HG02763 (cell line): Measurements from ENCODE around the gene PNRC2.
A peak's percentile ranks its signal among the peaks of the same experiment; 100 is the strongest.
"Not testable (repeated sequence)": the region's sequence is repeated elsewhere in the genome, so short reads cannot be mapped to it uniquely, and the experiment has no call there.

Experiments used
- ATAC-seq: cut with Tn5 transposase; IDR thresholded peaks from one replicate; pipeline ENCODE4 v1.9.1; 2021; ENCODE audit warnings: mild to moderate bottlenecking, moderate library complexity; ENCODE audit not compliant: unreplicated experiment

The PNRC2 gene

GRCh38 chr1:23947366-23947765 is 12.3 kb upstream of the PNRC2 start:
- no peak for ATAC-seq

DNA sequence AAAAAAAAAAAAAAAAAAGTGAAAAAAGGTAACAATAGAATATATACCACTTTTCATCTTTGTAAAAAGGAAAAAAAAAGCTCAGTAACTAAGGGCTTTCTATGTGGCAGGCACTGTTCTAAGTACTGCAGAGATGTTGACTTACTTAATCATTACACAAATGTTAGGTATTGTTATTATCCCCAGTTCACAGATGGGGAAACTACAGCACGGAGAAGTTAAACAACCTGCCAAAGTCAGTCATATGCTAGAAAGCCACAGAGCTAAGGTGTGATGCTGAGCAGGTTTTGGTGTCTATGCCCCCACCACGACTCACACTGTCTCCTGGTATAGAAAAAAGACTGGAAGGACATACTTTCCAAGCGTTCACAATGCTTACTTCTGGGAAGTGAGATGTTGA is 6.6 kb upstream of the PNRC2 start:
- ATAC-seq: no peak

- ATAC-seq: no peak
Measured at GRCh38 chr1:23957096-23957495, 2.5 kb upstream of the PNRC2 start.

DNA sequence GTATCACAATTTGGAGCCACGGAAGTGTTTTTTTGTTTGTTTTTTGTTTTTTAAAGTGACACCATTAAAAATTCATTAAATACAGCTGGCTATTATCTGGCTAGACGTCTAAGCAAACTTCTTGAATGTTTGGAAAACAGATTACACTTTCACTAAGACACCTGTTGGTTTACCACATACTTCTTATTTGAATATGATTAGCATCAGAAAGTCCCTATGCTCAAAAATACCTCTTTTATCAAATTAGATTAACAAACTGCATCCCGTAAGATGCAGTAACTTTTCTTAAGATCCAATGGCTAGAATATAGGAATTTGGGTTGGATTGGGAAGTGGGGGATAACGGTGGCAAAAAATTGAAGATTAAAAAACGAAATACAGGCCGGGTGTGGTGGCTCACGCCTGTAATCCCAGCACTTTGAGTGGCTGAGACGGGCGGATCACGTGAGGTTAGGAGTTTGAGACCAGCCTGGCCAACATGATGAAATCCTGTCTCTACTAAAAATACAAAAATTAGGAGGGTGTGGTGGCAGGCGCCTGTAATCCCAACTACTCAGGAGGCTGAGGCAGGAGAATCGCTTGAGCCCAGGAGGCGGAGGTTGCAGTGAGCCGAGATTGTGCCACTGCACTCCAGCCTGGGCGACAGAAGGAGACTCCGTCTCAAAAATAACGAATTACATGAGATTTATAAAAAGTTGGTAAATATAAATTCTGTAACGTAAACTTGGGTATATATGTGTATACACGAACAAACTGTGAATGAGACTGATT is 1.4 kb upstream of the PNRC2 start:
- not testable (repeated sequence) for ATAC-seq

DNA sequence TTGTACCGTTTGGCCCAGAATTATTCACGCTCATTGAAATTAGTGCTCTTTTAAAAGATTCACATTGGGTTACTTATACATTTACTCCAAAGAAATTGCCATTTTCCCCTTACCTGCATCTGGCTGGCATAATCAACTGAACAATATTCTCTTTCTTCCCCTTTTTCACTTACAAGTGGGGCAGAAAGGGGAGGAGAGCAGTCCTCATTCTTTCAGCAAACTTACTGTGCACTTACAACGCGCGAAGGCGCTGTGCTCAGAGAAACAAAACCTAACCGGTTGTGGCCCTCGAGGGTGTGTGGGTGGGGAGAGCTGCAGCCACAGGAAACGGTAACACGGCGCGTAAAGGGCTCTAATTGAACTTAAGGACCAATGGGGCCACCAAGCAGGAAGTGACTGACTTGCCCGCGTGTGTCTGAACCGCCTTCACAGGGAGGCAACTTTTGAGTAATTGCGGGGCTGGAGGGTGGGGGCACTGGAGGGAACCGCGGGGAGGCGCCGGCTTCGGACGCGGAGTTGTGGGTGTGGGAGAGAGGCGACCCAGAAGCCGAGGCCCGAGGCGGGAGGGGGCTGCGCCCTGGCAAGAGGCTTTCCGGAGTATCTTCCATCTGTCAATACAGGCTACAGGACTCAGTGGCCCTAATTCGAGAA is 693 bp upstream of the PNRC2 start:
- ATAC-seq: peak; percentile 46

GRCh38 chr1:23960291-23961020 is 828 bp downstream of the PNRC2 start:
- ATAC-seq: no peak

DNA sequence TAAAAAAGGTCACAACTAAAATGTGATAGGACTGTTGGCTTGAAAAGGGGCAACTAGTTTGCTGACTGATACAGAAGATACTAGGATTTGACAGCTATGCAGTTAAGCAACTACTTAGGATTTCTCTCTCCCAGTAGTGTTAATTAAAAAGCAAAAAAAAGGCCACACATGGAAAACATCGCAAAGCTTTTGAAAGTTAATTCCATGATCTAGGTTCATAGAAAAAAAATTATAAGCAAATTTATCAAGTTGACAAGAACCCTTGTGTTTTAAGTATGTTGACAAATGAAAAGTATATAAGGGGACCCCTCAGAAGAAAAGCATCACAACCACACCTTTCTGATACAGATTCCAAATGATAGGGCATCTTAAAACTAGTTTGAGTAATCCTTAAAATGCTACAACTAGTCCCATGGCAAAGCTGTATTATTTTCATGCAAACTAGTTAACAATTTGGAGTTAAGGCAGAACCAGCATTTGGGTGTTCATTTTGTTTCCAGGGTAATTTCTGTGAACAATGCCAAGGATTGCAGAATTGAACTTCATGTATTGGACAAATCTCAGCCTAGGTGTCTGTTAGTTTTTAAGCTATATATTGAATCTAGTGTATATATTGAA is 4.1 kb downstream of the PNRC2 start:
- ATAC-seq: no peak

DNA sequence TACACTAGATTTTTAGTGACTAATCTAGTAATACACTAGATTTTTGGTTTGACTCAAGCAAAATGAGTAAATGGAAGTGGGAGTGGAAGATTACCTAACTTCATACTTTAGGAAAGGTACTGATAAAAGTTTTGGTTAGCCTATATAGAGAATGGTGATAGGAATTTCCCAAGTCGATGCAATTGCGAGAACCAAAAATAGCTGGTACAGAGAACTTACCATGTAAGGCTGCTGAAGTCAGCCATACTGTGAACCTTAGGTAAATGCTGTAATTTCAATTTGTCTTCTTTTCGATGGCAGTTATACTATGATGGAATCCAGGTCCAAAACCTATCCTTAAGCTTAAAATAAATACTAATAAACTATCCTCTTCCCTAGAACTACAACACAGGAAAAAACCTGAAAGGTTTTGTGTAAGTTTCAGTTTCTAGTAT is 4.6 kb downstream of the PNRC2 start:
- ATAC-seq: no peak

GRCh38 chr1:23964790-23965740 is 5.4 kb downstream of the PNRC2 start:
- ATAC-seq: no peak

- ATAC-seq: no peak
Measured at GRCh38 chr1:23966973-23967493, 7.4 kb downstream of the PNRC2 start.

GRCh38 chr1:23967871-23968270 is 8.2 kb downstream of the PNRC2 start:
- ATAC-seq: no peak

- ATAC-seq: no peak
Measured at GRCh38 chr1:23977187-23977853, 17.7 kb downstream of the PNRC2 start.

DNA sequence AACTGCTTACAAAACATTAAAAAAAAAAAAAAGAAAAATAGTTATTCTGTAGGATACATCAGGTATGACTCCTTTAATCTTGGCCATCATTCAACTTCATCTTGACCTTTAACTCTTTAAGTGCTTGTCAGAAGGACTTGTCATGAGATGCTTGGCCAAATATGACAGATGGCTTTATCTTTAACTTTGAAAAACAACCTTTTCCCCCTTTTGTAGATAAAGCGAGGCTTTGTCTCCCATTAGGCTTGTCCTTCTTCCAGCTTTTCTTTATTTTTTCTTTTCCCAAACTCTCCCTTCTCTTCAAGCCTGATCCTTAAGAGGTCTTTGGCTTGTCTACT is 18.2 kb downstream of the PNRC2 start:
- no peak for ATAC-seq

- ATAC-seq: no peak
Measured at GRCh38 chr1:23978805-23979204, 19.2 kb downstream of the PNRC2 start.

- no peak for ATAC-seq
Measured at GRCh38 chr1:23979387-23979880, 19.8 kb downstream of the PNRC2 start.

- peak; percentile 85 for ATAC-seq
Measured at GRCh38 chr1:23979881-23980727, 20.5 kb downstream of the PNRC2 start, which contains the start of gene SRSF10. SRSF10 (minus strand) TSS chr1:23980327; CDS start chr1:23980255, 72 bp downstream.

GRCh38 chr1:23980728-23981070 is 21.1 kb downstream of the PNRC2 start:
- peak; percentile 29 for ATAC-seq

DNA sequence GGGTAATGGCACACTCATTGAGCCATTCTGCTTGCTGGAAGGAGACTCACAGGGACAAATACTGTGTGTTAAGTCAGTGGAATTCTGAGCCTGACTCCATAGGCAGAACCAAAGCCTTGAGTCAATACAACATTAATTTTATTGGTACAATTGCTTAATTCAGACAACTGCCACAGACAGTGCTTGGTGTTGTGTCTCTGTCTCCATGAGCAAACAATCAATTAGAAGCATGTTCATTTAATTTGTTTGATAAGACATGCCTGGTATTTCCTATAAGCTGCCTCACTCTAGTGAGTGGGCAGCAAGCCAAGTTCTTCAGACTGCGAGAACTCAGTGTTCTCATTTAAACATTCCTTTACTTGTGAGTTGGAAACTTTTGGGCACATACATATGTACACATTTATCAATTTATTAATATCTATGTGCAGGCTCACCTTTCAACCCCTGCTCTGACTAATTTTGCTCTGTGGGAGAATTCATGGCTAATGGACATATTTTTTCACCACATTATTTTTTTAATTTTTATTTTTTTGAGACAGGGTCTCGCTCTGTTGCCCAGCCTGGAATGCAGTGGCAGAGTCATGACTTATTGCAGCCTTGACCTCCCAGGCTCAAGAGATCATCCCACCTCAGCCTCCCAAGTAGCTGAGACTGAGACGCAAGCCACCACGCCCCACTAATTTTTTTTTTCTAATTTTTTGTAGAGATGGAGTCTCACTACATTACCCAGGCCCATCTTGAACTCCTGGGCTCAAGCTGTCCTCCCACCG is 25.0 kb downstream of the PNRC2 start:
- ATAC-seq: no peak
